NCI-H1694 (cell line): Measurements from ENCODE around the gene PRPF40A.
"Not testable (repeated sequence)": the region's sequence is repeated elsewhere in the genome, so short reads cannot be mapped to it uniquely, and the experiment has no call there.

ENCODE experiments used
- DNase-seq: peaks from one replicate; lab custom pipeline; 2025; lab: John Stamatoyannopoulos, UW

The PRPF40A gene

GRCh38 chr2:152717228-152718075, at the start of gene PRPF40A:
PRPF40A (minus strand) TSS chr2:152717461; CDS start chr2:152717439, 22 bp downstream.
- DNase-seq, result peak; percentile 96

GRCh38 chr2:152766928-152767327, 49.7 kb upstream of the PRPF40A start:
- no peak for DNase-seq

- DNase-seq, result no peak
Measured at GRCh38 chr2:152763651-152764050, 46.4 kb upstream of the PRPF40A start.

- DNase-seq, result not testable (repeated sequence)
Measured at GRCh38 chr2:152763208-152763607, 45.9 kb upstream of the PRPF40A start.

GRCh38 chr2:152762202-152762601, 44.9 kb upstream of the PRPF40A start:
- no peak for DNase-seq

- no peak for DNase-seq
Measured at GRCh38 chr2:152761214-152761613, 44.0 kb upstream of the PRPF40A start.

- DNase-seq, result no peak
Measured at GRCh38 chr2:152759290-152760072, 42.2 kb upstream of the PRPF40A start.

- no peak for DNase-seq
Measured at GRCh38 chr2:152755029-152755428, 37.8 kb upstream of the PRPF40A start.

GRCh38 chr2:152747751-152748150, 30.5 kb upstream of the PRPF40A start:
- DNase-seq, result not testable (repeated sequence)

- DNase-seq, result no peak
Measured at GRCh38 chr2:152743002-152743401, 25.7 kb upstream of the PRPF40A start.

- DNase-seq, result peak; percentile 58
Measured at GRCh38 chr2:152740743-152741328, 23.6 kb upstream of the PRPF40A start.

GRCh38 chr2:152739705-152740104, 22.4 kb upstream of the PRPF40A start:
- DNase-seq, result not testable (repeated sequence)

- DNase-seq, result no peak
Measured at GRCh38 chr2:152738438-152738837, 21.2 kb upstream of the PRPF40A start.

- DNase-seq, result not testable (repeated sequence)
Measured at GRCh38 chr2:152737509-152737908, 20.2 kb upstream of the PRPF40A start.

- DNase-seq, result no peak
Measured at GRCh38 chr2:152730591-152731333, 13.5 kb upstream of the PRPF40A start.

- no peak for DNase-seq
Measured at GRCh38 chr2:152729844-152730243, 12.6 kb upstream of the PRPF40A start.

GRCh38 chr2:152723918-152724317, 6.7 kb upstream of the PRPF40A start:
- DNase-seq, result no peak

GRCh38 chr2:152722639-152723038, 5.4 kb upstream of the PRPF40A start:
- DNase-seq, result not testable (repeated sequence)

- DNase-seq, result no peak
Measured at GRCh38 chr2:152720794-152721193, 3.5 kb upstream of the PRPF40A start.

- peak; percentile 47 for DNase-seq
Measured at GRCh38 chr2:152718909-152719645, 1.8 kb upstream of the PRPF40A start.
